Activated effector memory CD4-positive, alpha-beta T cell treated with anti-CD3 and anti-CD28 coated beads, Interleukin-2, amount 50 U/mL, for 16 hours (primary cell): Measurements from ENCODE around the gene CERK.
A peak's percentile ranks its signal among the peaks of the same experiment; 100 is the strongest.
"Not testable (repeated sequence)": the region's sequence is repeated elsewhere in the genome, so short reads cannot be mapped to it uniquely, and the experiment has no call there.

ENCODE experiments used
- DNase-seq: peaks from one replicate; pipeline ENCODE4 v3.0.0-alpha.2; 2020

CERK gene

DNA sequence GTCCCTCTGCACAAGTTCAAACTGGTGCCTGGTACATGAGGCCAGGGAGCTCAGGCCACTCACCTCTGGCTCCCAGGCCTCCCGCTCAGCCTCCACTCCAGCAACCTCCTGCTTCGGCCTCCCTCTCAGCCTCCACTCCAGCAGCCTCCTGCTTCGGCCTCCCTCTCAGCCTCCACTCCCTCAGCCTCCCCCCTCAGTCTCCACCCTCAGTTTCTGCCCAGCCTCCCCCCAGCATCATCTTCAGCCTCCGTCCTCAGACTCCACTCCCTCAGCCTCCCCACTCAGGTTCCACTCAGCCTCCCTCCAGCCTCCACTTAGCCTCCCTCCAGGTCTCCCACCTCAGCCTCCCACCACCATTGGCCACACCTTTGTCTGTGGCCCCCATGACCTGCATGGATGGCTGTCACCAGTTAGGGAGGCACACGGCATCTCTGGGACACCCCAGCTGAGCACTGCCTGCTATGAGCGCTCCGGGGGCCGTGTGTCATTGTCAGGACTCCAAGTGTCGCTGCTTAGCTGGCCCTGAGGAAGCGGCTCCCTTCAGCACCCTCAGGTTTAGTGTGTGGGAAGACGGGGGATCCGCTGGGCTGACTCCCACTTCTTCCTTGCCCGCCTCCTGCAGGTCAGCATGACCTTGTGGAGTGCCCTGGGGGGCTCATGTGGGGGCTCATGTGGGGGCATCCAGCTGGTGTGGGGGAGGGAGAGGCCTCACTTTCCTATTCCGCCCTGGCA is 78.8 kb downstream of the CERK start:
- DNase-seq, result no peak

DNA sequence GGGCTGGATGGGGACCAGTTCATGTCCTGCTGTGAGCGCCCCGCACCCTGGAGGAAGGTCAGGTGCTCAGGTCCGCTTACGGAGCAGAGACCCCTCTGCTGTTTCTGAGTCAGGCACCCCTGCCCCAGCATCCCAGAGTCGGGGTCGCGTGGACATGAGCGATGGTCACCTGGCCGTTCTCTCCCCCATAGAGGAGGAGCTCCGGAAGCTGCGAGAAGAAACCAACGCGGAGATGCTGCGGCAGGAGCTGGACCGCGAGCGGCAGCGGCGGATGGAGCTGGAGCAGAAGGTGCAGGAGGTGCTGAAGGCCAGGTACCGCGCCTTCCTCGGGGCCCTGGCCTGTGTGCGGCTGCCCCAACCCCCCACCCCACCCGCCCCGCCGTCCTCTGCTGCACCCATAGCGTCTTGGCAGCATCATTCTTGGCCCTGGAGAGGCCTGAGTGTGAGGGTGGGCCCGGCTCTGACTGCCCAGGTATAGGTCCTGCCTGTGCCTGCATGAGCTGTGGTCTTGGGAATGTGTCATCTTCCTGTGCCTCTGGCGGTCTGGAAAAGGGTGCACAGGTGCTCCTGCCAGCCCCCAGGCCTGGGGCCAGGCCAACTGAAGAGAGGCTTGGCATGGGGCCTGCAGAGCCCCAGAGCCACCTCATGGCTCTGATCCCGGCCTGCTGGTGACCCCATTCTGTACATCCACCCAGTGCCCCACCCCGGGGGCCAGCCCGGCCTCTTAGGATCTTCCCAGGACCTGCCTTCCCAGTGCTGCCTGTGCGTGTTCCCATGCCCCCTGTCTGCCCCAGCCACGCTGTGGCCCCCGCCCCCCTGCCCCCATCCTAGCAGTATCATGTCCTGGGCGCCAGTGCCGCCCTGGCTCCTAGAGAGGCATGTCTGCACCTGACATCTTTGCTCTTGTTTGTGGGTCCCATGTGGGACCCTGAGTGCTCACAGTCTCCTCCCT is 79.8 kb downstream of the CERK start:
- DNase-seq, result no peak

DNA sequence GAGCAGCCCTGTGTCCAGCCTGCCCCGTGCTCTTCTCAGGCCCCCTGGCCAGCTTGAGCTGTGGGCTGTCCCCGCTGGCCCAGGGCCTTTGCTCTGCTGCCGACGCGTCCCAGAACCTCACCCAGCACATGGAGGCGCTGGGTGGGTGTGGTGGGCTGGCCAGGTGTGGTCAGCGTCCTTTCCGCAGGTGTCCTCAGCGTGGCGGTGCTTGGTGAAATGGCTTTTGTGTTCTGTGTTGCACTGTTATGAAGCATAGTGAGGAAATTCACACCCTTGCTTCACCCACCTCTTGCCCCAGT is 80.4 kb downstream of the CERK start:
- DNase-seq, result no peak

DNA sequence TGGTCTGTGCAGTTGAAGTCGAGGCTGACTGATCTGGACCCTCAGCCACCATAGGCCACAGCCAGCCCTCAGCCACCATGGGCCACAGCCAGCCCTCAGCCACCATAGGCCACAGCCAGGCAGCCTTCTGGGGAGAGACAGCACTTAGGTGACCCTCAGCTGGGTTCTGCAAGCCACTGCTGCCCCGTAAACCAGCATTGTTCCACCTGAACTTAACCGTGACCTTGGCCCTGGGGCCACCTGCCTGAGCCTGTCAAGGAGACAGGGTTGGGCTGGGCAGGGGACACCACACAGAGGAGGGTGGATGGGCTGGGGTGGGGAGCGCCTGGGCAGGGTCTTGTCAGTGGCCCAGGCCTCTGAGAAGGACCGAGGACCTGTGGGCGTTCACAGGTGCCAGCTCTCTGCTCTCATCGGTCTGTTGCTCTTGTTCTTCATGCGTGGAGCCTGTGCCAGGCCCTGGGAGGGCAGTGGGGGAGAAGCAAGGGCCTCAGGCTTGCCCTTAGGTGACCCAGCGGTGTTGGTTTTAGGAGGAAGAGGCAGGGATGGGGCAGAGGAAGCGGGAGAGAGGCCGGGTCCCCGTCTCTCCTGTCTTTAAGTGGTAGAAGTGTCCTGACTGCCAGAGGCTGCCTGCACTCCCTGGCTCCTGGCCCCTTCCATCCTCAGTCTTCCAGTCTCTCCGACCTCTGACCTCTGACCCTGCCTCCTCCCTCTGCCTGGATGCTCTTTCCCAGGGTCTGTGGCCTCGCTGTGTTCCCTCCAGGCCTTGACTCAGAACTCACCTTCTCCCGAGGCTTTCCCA is 81.0 kb downstream of the CERK start:
- DNase-seq, result no peak

DNA sequence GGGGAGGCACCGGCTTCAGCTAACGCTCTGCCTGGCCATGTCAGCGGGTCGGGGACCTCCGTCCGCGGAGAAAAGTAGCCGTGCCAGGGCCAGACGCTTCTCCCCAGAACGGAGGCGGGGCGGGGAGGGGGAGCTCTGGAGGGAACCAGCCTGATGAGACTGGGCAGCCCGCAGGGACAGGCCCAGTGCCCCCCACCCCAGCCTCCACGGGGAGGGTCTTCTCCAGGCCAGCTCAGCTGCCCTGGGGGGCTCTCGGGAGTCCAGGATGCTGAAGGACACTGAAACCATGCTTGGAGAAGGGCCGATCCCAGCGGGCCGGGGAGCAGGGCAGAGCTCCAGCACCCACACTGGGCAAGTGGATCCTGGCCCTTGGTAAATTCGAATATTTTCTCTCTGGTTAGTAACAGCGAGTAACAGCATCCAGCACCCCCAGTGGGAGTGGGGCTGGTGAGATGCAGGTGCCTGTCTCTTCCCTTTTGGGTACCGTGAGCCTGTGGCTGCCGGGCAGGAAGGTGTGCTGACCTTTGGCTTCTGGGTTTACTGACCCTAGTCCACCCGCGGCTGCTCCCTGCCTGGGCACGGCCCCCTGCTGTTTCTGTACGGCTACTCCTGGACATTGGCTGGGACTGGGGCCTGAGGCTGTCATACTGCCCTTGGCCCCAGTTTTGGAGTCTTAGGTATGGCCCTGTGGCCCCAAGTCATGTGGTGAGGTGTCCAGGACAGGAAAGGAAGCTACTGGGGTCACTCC is 82.0 kb downstream of the CERK start:
- no peak for DNase-seq

DNA sequence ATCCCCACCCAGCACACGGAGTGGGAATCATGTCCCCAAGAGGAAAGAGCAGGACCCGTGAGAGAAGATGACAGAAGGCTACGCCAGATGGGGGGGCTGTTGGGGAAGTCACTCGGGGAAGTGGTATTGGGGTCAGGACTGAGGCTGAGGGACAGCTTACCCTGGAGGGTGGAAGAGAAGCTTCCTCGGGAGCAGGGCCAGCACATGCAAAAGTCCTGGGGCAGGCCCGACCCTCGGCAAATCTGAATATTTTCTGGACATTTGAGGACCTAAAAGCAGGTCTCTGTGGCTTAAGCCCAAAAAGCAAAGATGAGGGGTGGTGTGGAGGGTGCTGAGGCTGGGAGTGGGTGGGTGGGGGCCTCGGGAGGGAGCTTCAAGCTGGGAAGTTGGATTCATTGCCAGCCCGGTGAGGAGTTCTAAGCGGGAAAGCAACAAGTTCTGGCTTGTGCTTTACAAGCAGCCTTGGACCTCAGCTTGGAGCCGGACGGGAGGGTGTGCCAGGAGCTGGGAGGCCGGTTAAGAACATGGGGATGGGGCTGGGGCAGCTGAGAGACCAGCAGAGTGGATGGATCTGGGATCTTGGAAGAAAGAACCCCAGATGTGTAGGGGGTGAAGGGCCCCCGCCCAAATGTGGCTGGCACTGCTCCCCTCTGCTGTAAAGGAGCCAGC is 83.0 kb downstream of the CERK start:
- no peak for DNase-seq

DNA sequence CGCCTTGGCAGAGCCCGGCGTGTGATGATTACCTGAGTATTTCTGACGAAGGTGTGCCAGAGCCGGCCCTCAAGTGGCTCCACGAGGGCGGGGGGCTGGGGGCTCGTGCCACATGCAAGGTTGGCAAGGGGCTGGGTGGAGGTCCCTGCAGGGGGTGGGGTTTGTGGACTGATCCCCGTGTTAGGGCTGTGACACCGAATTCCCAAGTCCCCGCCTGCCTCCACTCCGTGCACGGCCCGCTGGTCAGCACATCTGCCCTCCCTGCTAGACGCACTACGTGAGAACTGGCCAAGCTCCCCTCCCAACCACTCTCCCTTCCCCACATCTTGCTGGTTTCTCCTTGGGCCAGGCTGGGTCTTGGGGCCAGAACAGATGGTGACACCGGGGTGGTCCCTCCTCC is 83.6 kb downstream of the CERK start:
- DNase-seq, result no peak

DNA sequence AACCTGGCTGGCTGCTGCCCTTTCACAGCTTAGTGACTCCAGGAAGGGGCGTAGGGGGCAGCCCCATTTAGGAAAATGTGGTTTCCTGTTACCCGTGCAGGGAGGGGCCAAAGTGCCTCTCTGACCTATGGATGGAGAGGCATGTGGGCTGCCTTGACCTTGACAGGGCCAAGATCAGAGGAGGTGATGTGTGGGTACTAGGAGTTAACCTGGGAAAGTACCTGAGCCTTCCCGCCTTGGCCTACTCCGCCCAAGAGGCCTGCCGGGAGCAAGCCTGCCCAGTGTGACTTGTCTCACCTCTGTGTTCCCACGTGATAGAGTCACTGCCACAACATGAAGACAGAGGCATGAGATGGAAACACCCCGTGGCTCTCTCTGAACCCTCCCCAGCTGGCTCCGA is 84.5 kb downstream of the CERK start:
- DNase-seq, result peak; percentile 68

DNA sequence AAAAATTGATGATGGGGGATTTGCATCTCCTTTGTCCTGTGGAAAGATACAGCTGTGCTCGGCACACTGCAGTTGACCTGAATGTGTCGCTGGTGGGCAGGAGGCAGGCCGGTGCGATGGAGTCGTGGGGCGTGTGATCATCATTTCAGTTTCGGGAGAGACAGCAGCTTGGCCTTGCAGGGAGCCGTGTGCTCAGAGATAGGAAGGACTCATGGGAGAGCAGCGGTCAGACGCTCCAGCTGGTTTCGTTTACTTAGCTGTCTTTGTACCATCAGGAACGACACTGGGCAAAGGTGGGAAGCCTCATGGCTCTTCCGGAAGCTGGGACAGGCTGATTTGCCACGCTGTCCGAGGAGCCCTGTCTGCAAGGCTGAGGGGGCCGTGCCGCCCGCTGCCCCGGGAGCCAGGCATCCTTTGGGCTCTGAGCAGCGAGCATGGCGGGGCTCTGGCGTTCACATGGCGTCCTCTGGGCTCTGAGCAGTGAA is 85.2 kb downstream of the CERK start:
- DNase-seq, result no peak

DNA sequence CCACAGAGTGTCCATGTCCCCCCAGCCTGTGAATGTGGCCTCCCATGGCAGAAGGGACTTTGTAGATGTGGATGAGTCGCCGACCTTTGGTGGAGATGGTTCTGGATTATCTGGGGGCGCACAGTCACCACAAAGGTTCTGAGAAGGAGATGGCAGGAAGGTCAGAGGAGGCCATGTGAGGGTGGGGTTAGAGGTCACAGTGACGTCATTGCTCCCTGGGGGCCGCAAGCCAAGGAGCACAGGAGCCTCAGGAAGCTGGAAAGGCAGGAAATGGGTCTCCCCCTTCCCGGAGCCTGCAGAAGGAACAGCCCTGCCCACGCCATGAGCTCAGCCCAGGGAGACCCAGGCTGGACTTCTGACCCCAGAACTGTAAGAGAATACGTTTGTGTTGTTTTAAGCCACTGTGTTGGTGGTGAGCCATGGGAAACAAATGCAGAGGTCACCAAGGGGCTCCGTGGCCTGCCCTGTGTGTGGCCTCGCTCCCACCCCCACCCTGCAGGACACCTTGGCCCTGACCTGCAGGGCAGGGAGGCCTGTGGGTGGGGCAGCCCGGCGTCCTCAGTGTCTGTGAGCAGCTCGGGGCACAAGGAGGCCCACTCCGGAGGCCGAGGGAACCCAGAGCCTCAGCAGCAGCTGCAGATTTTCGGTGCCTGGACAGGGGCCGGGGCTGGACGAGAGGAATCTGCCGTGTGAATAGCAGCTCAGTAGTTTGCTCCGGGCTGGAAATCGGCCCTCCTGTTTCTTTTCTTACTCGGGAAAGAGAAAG is 85.8 kb downstream of the CERK start:
- DNase-seq, result no peak

DNA sequence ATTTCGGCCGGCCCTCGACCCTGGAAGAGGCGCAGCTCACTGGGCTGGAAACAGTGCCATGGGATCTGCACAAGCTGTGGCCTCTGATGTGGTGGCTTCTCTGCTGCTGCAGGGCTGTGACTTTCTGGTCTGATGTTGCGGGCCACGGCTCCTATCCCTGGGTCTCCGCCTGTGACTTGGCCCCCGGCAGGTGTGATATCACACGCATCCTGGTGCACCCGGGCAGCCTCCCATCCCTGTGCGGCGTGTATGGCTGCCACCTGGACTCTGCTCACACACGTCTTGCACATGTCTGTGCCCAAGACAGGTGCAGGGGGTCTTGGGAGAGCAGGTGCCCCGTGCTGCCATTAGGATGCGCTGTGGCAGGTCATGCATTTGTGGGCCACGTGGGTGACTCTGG is 86.7 kb downstream of the CERK start:
- DNase-seq, result no peak

DNA sequence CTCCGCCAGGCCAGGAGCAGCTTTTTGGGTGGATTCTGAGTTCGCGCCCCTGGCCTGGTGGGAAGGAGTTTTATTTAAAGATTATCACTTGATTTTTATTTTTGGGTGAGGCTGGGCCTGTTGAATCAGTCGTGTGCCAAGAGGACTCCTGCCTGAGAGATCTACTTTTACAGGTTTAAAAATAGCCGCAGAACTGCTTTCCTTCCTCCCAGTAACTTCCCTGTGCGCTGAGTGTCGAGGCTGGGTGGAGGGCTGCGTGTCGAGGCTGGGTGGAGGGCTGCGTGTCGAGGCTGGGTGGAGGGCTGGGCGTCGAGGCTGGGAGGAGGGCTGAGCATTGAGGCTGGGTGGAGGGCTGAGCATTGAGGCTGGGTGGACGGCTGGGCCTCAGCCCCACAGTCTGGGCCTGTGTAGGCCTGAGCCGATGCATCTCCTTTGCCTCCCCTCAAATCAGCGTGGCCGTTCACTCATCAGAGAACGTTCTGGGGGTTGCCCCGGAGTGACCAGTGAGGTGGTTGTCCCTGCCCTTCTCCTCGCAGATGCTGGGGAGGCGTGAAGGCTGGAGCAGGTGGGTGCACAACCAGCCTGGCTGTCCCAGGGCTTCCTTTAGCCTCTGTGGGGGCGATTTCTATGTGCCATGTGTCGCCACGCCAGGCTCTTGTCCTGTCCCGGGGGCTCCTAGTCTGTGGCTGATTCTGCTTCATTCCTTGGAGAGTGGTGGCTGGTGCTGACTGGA is 87.8 kb downstream of the CERK start:
- no peak for DNase-seq

DNA sequence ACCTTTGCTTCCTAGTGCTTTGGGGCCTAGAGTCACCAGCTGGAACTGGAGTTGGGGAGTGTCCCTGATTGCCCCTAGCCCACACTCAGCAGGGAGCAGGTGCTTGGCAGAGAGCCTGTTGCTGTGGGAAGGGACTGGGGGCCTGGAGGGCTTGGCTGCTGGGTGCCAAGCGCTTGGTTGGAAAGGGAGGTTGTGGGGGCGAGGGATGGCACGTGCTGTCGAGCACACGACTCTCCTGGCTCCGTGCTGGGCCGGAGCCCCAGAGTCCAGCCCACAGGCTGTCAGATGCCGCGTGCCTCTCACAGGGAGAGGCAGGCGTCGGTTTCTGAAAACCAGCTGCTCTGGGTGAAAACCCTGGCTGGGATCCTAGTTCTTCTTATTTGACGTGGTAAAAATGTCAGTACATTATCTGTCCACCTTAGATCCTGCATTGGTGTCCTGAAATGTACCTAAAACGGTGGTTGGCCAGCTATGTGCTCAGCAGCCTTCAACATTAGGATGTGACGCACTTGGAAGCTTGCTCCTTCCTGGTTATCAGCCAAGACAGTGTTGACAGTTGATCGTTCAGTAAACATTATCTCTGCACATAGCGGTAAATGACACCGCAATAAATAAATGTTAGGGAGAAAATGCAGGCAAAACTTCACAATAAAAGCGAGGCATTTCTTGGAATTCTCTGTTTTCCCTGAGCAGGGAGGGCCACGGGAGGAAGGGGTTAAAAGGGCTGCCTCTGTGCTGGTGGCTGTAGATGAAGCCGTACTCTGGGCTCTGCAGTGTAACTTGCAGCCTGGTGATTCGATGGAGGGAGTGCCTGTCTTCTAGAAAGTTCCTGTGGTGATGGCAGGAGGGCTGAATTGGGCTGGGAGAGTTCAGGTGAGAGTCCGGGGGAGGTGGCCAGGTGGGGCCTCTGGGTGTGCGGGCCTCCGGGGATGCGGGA is 88.6 kb downstream of the CERK start:
- no peak for DNase-seq

DNA sequence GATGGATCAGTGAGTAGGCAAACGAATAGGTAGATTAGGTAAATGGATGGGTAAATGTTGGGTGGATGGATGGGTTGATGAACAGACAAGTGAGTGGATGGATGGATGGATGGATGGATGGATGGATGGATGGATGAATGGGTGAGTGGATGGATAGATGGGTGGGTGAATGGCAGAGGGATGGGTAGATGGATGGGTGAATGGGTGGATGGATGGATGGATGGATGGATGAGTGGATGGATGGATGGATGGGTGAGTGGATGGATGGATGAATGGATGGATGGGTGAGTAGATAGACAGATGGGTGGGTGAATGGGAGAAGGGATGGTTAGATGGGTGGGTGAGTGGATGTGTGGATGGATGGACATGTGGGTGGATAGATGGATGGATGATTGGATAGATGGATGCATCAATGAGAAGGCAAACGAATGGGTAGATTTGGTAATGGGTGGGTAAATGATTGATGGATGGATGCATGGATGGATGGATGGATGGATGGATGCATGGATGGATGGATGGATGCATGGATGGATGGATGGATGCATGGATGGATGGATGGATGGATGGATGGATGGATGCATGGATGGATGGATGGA is 89.7 kb downstream of the CERK start:
- not testable (repeated sequence) for DNase-seq

DNA sequence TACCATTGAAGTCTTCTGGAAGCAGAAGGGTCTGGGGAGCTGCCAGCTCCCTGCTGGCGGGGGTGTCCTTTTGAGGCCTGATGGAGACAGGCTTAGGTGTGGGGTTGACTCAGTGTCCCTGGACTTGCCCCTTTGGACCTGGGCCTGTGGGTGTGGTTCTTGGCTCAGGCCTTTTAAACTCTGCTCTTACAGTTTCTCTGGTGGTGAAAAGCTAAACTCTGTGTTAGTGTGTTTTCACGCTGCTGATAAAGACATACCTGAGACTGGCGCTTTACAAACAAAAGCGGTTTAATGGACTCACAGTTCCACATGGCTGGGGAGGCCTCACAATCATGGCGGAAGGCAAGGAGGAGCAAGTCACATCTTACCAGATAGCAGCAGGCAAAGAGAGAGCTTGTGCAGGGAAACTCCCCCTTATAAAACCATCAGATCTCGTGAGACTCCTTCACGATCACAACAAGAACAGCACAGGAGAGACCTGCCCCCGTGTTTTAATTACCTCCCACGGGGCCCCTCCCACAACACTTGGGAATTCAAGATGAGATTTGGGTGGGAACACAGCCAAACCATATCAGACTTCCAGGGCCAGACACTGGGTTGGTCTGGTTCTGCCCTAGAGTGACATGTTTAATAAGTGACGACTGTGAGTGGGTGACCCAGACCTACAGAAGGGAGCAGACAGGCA is 91.4 kb downstream of the CERK start:
- no peak for DNase-seq

DNA sequence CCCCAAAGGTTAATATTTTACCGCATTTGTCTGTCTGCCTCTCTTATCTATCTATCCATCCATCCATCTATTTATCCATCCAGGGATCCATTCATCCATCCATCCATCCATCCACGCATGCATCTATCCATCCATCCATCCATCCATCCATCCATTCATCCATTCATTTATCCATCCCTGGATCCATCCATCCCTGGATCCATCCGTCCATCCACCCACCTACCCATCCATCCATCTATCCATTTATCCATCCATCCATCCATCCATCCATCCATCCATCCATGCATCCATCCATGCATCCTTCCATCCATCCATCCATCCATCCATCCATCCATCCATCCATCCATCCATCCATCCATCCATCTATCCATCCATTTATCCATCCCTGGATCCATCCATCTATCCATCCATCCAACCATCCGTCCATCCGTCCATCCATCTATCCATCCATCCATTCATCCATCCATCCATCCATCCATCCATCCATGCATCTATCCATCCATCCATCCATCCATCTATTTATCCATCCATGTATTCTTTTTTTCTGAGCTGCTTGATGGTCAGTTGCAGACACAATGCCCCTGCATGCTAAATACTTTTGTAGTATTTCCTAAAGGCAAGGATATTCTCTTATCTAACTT is 95.1 kb downstream of the CERK start:
- DNase-seq, result not testable (repeated sequence)

DNA sequence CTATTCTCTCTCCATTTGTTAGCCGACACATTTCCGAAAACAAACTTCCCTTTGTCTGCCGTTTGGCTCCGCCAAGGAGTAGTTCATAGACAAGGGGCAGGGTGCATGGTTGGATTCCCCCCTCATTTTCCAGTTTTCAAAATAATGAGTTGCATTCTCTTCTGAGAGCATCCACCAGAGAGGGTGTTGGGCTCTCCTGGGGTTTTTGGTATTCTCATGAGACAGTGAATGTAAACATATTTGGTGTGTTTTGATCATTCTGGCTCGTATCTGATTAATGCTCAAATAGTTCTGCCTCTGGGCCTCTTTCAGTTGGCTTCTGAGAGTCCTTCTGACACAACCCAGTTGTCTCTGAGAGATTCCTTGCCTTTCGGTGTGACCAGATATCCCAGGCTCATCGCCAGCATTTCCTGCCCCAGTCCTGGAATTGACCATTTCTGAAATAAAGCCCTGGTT is 96.2 kb downstream of the CERK start:
- no peak for DNase-seq
